AG09319 (cell line): ENCODE results near the gene SMAD9.

Source experiments
- DNase-seq: peaks from one replicate; pipeline ENCODE4 v3.0.0-alpha.2; 2010; ENCODE audit warnings: low read depth; ENCODE audit errors: extremely low read depth
- TF ChIP-seq, protein P1 (sequence below): IDR thresholded peaks from 2 replicates; pipeline ENCODE4 v1.5.1; 2011; ENCODE audit warnings: low read depth, mild to moderate bottlenecking, inconsistent platforms, low read length, moderate library complexity

Gene SMAD9

DNA sequence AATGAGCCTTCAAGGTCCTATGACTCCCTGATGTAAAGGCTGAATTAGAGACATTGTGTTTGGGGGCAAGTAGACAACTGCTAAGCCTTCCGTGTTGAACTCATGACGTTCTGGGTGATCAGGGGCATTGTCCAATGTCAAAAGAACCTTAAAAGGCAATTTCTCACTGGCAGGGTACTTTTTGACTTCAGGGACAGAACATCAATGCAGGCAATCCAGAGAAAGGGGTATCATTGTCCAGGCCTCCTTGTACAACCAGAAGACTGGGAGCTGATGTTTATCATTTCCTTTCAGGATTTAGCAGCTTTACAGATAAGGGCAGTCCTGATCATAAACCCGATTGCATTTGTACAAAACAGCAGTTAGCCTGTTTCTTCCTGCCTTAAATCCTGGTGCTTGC, 25.0 kb upstream of the SMAD9 start:
- no peak for DNase-seq
- TF ChIP-seq, protein P1, sequence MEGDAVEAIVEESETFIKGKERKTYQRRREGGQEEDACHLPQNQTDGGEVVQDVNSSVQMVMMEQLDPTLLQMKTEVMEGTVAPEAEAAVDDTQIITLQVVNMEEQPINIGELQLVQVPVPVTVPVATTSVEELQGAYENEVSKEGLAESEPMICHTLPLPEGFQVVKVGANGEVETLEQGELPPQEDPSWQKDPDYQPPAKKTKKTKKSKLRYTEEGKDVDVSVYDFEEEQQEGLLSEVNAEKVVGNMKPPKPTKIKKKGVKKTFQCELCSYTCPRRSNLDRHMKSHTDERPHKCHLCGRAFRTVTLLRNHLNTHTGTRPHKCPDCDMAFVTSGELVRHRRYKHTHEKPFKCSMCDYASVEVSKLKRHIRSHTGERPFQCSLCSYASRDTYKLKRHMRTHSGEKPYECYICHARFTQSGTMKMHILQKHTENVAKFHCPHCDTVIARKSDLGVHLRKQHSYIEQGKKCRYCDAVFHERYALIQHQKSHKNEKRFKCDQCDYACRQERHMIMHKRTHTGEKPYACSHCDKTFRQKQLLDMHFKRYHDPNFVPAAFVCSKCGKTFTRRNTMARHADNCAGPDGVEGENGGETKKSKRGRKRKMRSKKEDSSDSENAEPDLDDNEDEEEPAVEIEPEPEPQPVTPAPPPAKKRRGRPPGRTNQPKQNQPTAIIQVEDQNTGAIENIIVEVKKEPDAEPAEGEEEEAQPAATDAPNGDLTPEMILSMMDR, result no peak

DNA sequence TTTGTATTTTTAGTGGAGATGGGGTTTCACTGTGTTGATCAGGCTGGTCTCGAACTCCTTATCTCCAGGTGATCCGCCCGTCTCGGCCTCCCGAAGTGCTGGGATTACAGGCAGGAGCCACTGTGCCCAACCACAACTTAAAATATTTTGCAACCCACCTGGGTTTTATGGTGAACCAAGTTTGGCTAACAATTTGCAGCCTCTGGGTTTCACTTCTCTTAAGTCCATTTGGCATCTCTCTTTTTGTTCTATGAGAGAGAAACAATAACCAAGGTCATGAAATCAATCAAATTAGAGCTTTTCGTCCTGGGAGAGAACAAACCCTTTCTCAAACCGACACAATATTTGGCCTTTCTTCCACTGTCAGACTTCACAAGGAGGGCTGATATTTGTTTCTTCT, 5.6 kb upstream of the SMAD9 start:
- TF ChIP-seq, protein P1, result no peak
- no peak for DNase-seq

DNA sequence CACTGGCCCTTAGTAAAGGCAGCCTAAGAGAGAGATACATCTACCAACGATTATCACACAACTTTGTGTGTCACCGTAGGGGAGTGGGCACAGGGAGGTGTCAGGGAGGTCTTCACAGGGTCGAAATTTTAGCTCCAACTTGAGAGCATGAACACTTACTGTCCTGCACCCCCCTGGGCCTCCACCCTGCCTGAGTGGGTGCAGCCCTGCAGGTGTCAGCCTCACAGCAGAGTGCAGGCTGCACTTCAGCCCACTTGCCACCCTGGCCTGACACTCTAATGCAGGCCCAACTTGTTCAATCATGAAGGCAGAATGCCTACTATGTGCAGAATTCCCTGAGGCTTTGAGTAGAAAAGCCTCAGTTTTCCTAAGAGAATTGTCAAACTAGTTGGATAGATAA, 4.0 kb upstream of the SMAD9 start:
- TF ChIP-seq, protein P1, result no peak
- no peak for DNase-seq

- TF ChIP-seq, protein P1, result no peak
- no peak for DNase-seq
These were observed 1.7 kb upstream of the SMAD9 start for GRCh38 chr13:36921631-36922301.

- TF ChIP-seq, protein P1, result no peak
- DNase-seq, result no peak
These were observed 663 bp upstream of the SMAD9 start for GRCh38 chr13:36920616-36921185.

DNA sequence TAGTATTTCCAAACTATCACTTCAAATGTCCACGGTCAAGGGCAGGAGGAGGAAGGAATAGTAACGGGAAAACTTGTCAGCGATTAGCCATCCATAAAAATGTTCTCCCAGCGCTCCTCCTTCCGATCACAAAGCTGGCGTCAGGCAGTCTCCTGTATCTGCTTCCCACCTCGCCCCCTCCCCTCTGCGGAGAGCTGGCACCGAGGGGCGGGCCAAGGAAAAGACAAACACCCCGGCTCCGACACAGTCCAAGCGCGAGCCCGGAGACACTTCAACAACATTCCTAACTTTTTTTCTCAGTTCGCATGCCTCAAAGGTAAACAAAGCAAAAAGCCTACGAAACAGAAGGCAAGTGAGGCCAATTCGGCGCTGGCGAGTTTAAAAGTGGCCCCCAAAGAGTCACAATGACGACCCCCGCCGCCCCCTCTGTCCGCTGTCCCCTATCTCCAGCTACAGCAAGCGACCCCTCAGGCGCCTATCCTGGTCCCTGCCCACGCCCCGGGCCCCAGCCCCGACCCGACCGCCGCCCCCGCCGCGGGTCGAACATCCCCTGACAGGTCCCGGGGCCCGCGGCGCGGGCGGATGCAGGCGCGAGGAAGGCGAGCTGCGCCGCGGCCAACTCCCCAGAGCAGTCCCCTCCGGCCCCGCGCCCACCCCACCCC, 736 bp downstream of the SMAD9 start:
- TF ChIP-seq, protein P1, result no peak
- no peak for DNase-seq
